Inflammatory macrophage treated with lipopolysaccharide for 1 hour (primary cell): Measurements from ENCODE around the gene SLC4A7.
"Not testable (repeated sequence)": the region's sequence is repeated elsewhere in the genome, so short reads cannot be mapped to it uniquely, and the experiment has no call there.

Source experiments
- DNase-seq, 2 donors: peaks; one replicate each; pipeline ENCODE4 v3.0.0-alpha.2; 2020 to 2022

SLC4A7 gene

DNA sequence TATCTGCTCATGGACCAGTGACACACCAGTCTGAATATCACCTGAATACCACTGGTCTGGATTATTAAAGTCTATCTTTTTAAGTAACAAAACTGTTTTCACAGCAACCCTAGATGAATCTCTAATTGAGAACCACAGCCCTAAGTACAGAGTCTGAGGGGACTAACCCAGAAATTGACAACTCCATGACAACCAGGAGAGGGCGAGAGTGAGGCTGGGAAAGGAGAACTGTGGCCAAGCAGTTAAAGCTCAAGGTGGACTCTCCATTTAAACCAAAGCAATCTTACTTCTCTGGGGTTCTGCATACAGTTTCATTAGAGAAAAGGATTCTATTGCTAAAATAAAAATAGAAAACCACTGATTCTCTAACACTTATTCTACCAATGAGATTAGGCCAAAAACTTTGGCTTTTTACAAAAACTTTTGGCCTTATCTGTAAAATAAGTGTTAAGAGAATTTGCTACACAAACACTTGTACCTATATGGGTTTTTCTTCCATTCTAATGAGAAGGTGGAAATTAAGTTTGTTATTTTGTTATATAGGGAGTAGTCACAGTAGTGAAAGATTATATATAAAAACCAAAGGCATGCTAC, 126.4 kb downstream of the SLC4A7 start:
- DNase-seq: peak; percentile 45 to 73

DNA sequence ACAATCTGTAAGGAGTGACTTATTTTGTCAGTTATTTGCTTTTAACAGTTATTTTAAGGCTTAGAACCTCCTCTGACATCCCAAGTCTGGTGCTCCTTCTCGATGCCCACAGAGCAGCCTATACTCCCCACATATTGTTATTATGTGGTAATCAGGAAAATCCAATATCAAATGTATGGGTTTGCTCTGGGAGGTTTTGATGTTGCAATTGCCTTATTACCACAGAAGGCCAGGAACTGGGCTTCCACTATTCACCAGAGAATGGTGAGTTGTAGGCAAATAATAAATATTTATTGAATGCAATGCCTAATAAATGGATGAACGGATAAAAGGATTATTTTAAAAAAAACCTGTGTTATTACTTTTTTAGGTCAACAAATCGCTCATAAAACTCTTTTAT, 127.2 kb downstream of the SLC4A7 start:
- DNase-seq: peak; percentile 18 to 33

DNA sequence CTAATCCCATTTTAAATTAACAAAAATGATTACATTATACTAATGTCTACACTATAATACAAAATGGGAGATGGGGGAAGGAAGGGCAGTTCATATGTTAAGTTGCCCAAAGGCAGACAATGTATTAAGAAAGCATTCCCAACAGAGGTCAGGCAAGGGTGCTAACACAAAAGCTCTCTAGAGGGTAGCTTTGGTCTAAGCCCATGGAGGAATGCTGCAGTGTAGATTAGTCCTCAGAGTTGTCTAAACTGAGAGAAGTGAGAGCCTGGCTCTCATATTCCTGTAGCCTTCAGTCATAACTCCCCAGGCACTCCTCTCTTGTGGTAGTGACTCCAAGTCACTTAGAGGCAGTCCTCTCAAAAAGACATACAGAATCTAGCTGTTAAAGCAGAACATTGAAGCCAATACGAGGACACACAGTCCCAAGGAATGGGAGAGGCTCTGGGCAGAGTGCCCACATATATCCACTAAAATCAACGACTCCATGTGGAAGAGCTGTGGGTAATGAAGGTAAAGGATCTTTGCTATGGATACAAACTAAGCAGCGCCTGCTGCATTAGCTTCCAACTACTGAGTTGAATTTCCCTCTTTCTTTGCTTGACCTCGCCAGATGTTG, 129.5 kb downstream of the SLC4A7 start:
- no peak for DNase-seq

DNA sequence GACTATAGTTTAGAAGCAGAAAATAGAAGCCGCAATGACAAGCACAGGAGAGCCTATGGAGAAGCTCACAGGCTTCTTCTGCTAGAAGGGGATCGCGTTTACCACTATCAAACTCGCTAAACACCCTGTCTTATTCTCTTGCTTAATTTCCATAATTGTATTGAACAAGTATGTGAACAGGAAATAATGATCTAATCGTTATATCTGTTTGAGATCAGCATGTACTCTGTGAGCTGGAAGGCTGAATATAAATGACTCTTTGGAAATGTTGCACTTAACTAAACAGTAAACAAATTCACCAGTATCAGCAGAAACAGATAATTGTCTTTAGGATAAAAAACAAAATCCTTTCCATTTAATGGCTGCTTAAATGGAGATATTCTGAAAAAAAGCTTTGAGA, 130.0 kb downstream of the SLC4A7 start:
- DNase-seq: no peak

DNA sequence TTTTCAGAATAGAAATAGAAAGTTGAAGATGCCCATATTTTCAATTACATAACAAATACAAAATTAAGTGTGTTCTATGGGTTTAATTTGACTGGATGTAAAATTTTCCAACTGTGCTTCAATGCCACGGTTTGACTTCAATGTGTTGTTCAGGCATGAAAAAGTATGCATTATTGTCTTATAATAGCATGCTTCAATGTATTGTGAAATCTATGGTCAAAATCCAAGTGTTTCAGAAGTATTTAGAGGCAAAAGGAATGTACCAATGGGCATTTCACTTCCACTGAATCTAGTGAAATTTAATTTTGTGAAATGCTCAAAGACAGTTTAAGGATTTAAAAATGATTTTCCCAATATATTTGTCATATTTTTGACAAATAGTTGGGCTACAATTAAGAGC, 131.0 kb downstream of the SLC4A7 start:
- no peak for DNase-seq

DNA sequence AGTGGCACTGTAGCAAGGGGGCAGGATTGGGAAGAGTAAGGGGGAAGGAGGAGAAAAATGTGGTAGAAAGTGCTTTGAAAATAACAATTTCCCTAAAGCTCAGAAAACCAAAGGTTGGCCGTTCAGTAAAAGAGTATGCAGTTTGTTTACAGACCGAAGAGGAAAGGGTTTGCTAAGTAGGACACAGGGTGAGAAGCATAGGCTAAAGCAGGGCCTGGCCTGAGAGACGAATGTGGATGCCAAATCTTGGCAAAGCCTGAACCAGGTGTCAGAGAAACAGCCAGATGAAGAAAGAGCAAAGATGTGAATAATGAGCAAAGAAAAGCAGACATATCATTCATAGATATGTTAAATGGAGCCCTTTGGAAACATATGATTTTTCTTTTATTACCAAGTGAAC, 132.1 kb downstream of the SLC4A7 start:
- no peak for DNase-seq

DNA sequence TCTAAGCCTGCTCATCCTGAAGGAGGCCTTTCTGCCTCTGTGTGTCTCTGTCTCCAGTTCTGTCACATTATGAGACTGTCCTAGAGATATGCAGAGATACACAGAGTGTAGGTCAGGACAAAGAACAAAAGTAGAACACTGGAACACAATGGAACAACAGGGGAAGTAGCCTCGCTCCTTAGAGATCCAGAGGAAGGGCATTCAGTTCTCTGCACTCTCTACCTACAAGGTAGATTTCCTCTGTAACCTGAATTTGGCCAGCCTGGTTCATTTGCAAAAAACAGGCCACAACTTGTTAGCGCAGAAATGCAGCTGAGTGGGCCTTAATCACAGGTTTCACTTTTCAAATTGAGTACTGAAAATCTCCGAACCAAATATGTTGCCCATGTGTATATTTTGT, 134.4 kb downstream of the SLC4A7 start:
- no peak for DNase-seq

DNA sequence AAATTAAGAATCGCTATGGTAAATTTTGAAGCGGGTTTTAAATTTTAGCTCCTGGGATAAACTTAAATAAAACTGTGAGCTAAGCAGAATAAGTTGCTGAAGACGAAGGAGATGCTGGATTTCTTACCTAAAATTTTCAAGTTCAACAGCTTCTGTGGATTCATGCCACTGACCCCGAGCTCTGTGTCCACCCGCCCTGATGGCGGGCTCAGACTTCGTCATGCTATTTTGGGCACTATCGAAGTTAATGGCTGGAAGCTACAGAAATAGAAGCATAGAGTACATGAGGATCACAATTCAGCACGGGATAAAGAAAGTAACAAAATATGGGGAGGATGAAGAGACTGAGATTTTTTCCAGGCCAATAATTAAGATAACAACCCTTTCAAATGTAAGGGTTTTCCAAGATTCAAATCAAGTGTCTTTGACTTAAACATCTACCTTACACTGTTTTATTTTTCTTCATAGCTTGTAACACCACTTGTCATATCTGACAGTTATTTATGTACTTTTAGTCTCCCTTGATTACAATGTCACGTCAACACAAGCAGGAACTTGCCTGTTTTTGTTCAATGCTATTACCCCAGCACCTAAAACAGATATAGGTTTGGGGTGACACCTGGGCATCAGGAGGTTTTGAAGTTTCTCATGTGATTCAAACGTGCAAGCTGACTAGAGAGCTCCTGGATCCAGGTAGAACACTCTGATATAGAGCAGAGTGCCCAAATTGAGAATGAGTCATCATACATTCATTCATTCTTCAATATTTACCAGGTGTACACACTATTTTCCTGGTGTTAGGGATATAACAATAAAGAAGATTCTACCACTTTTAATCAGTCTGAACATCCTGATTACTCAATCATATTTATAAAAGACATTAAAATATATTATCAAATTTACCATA, 138.0 kb downstream of the SLC4A7 start:
- no peak for DNase-seq

DNA sequence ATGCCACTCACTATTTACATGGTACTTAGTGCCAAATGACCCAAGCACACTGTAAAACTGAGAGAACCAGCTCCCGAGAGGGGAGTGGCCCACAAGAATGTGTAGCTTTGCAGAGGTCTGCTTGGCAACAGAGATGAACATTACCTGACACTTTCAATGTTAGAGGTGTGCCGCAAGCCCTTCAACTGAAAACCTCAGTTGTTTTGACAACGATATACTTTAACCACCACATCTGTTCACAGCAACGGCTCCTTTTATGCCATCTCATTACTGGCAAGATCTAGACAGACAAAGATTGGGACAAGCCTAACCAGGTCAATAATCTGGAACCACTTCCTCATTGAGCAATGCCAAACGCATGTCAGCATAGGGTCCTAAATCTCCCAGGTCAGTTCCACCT, 138.7 kb downstream of the SLC4A7 start:
- DNase-seq: no peak

DNA sequence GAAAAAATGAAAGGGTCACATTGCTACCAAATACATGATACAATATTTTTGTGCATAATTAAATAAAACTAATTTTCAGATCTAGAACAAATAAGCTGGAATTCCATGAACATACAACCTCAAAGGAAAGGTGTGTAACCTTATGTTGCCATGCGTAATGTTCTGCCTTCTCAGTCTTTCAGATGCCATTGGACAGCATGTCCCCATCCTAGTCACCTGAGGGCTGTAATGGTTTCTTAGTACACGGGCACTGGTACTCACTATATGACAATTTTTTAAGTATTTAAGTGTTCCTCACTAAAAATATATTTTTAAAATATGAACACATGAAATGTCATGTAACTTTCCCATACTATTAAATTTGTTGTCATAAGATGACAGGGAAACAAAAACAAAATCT, 139.1 kb downstream of the SLC4A7 start:
- DNase-seq: no peak

DNA sequence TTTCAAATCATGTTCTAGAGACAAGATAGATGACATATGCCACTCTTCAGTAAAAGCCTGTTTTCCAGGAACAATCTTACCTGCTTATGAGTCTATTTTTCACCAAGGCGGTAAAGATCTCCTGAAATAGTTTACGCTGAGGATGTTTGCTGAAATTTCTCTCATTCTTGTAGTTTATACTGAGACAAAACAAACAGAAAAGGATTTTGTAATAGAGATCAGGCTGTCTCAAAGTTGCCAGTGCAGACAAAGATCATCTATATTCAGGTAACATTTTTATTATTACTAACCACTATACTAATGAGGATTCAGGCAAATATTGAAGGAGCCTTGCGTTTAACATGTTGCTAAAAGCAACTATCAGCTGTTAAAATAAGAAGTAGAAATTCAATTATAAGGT, 140.0 kb downstream of the SLC4A7 start:
- no peak for DNase-seq

DNA sequence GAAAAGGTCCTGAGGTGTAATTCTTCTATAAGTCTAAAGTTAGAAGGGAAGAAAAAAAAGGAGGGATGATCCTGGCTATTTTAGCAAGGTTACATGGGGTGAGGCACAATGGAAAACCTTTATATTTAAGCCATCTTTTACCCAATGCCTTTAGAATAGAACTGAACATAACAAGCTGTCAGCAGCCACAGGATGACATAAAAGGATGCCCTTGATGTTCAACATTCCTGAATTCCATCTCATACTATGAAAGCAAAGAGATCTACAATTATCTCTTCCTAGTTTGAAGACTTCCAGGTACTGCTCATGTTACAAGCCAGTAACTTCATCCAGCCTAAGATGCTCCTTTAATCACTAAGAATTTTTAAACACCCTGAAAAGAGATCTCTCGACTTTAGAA, 141.9 kb downstream of the SLC4A7 start:
- no peak for DNase-seq

DNA sequence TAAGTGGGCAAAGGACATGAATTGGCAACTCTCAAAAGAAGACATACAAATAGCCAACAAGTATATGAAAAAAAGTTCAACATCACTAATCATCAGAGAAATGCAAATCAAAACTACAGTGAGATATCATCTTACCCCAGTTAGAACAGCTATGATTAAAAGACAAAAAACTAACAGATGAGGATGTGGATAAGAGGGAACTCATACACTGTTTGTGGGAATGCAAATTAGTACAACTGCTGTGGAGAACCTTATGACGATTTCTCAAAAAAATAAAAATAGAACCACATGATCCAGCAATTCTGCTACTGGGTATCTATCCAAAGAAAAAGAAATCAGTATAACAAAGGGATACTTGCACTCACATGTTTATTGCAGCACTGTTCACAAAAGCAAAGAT, 143.7 kb downstream of the SLC4A7 start:
- DNase-seq: peak in 1 of 2 donors; percentile 8

DNA sequence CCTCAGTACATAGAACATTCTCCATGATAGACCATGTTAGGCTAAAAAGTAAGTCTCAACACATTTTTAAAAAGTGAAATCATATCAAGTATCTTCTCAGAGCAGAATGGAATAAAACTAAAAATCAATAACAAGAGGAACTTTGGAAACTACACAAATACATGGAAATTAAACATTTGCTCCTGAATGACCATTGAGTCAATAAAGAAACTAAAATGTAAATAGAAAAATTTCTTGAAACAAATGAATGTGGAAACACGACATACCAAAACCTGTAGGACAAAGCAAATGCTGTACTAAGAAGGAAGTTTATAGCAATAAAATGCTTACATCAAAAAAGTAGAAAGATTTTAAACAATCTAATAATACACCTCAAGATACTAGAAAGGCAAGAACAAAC, 148.6 kb downstream of the SLC4A7 start:
- no peak for DNase-seq

DNA sequence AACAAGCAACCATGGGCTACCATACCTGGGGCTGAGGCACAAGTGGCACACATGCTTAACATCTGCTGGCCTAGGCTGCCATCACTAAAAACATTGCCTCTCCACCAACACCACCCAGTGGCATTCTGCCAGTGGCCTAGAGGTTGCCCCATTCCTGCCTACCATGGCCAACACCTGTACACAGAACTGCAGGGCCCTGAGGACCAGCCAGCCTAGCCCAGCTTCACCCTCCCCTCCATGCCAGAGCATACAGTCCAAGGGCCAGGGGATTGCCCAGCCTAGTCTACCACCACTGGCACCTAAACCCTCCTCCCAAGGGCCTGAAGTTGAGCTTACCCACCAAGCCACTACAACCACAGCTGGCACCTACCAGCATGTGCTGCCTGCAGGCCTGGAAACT, 150.3 kb downstream of the SLC4A7 start:
- no peak for DNase-seq

DNA sequence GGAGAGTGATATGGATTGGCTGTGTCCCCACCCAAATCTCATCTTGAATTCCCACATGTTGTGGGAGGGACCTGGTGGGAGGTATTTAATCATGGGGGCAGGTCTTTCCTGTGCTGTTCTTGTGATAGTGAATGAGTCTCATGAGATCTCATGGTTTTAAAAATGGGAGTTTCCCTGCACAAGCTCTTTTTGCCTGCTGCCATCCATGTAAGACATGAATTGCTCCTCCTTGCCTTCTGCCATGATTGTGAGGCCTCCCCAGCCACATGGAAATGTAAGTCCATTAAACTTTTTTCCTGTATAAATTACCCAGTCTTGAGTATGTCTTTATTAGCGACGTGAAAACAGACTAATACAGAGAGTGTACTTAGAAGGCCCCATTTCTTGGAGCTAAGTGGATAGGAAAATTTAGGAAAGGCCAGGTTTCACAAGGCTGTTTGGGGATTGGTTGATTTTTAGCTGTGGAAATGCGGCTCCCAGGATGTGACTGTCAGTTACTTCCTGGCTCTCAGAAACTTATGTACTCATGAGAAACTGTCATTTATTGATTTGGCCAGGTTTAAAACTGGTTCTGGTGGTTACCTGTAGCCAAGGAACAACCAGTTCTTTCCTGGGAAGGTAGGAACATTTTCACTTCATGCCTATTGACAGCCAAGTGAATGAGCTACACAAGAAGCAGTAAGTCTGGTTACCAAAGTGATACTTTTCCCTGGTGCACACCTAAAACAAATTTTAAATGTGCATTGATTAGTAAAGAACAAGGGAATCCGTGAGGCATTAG, 155.0 kb downstream of the SLC4A7 start:
- not testable (repeated sequence) for DNase-seq

DNA sequence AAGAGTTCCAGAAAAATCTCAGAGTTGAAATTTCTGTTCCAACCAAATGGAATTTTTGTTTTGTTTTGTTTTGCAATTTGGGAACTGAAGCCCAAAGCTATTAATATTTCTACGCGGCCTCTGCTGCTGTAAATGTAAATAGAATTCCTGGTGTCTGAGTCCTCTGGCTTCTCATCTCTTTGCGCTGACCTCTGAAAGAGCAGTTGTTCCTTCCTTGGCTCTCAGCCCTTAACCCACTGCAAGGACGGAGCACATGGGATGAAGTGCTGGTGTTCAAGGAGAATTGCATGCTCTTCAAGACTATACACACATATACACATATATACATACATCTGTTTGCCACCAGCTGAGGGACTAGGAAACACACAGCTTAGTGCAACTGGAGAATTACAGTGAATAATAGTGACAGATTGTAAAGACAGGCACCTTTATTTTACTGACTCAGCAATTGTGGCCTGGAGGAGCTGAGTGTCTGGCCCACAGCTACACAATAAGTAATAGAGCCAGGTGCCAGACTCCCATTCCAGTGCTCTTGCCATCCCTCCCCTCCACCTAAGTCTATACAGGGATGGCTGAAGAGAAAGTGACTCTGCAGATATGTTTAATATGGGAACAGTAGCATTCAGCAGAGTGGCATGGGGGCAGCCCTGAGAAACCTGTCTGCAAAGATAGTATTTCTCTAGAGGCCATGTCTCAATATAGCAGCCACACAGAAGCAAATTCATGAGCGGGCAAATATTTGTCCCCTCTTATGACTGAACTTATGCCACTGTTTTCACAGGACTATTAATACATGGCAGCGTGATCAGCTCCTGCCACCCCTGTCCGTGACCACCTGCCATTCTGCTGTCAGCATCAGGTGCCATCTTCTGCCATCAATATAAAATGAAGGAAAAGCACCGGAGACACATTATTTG, 157.3 kb downstream of the SLC4A7 start:
- no peak for DNase-seq

DNA sequence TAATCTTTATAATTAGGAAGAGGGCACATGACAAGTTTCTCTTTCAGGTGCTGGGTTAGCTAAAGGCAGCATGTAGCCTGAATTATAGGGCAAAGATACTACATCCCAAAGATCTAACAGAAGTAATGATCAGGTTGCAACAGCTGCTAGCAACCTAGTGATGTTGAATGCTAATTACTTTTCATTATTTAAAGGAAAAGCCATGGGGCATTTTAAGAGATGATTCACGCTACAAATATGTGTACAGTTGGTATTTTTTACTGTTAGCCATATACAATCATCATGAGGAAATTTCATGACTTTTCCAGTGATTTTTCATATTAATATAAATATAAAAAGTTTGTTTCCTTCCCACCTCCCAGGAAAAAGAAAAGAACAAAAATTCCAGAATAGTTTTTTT, 158.0 kb downstream of the SLC4A7 start:
- no peak for DNase-seq

DNA sequence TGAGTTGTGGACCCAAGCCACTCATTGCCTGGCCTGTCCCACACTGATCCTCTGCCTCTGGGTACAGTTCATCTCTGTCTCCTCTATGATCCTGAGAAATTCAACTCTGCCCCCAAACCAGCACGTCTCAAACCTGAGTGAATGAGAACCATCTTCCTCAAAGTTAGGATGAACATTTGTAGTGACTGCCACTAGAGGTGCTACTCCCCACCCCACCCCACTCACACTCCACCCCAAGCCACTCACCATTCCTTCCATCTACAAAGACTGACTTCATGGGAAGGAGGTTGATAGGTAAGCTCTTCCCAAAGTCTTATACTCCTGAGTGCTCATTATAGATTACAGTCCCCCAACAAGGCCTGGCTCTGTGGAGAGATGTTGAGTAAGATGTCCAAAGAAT, 158.8 kb downstream of the SLC4A7 start:
- DNase-seq: no peak

DNA sequence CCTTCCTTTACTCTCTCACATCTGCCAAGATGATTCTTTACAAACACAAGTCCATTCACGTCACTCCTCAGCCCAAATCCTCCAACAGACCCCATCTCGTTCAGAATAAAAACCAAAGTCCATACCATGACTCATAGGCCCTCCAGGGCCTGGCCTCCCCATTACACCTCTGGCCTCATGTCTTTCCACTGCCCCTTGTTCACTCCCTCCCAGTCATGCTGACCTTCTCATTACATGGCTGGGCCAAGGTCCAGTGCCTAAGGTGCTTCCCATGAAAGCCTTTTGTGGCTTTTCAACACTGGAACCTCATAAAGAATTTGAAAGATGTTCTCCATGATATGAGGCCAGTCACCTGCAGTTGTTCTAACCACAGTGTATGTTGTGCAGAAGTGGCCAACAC, 159.5 kb downstream of the SLC4A7 start:
- DNase-seq: no peak

DNA sequence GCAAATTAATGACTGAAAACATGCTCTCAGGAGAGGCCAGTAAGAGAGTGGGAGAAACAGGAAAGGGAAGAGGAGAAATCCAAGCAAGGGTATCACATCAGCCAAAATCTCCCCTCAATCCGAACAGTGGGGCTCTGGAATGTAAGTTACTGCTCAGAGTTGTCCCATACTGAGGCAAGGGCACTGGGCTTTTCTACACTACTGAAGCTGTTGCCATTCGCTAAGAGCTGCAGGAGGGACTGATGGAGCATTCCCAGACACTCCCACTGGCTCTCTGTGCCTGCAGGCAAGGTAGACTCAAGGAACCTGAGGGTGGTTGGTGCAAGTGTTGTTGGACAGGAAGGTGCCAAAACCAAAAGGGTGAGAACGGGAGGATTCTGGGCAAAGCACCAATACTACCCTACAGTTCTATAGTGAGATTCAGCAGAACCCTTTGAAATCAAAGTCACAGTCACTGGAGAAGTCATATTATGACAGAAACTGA, 161.1 kb downstream of the SLC4A7 start:
- no peak for DNase-seq
